NCI-H345 treated with DMSO at 0.1 percent for 48 hours (cell line): ENCODE data around the gene IRF2BP1.
"Not testable (repeated sequence)": the region's sequence is repeated elsewhere in the genome, so short reads cannot be mapped to it uniquely, and the experiment has no call there.

Experiments
- DNase-seq: peaks from one replicate; lab custom pipeline; 2025; ENCODE audit not compliant: unreplicated experiment; lab: John Stamatoyannopoulos, UW

Gene IRF2BP1

GRCh38 chr19:45902651-45903625 lies 17.0 kb upstream of the IRF2BP1 start:
- DNase-seq, result peak; percentile 92

GRCh38 chr19:45901912-45902650 lies 16.1 kb upstream of the IRF2BP1 start, which contains the start of gene MYPOP:
Gene MYPOP (minus strand): TSS chr19:45902613. CDS start chr19:45901773, 840 bp downstream.
- DNase-seq, result no peak

- no peak for DNase-seq
Measured at GRCh38 chr19:45901432-45901911, 15.5 kb upstream of the IRF2BP1 start.

GRCh38 chr19:45900738-45901431 lies 14.9 kb upstream of the IRF2BP1 start:
- no peak for DNase-seq

- DNase-seq, result no peak
Measured at GRCh38 chr19:45899919-45900589, 14.1 kb upstream of the IRF2BP1 start.

- DNase-seq, result no peak
Measured at GRCh38 chr19:45899253-45899652, 13.3 kb upstream of the IRF2BP1 start.

- DNase-seq, result no peak
Measured at GRCh38 chr19:45897261-45897812, 11.4 kb upstream of the IRF2BP1 start.

- DNase-seq, result not testable (repeated sequence)
Measured at GRCh38 chr19:45895983-45896599, 10.2 kb upstream of the IRF2BP1 start.

GRCh38 chr19:45895519-45895972 lies 9.6 kb upstream of the IRF2BP1 start:
- DNase-seq, result no peak

- DNase-seq, result no peak
Measured at GRCh38 chr19:45890877-45891276, 4.9 kb upstream of the IRF2BP1 start.

- no peak for DNase-seq
Measured at GRCh38 chr19:45889210-45889885, 3.4 kb upstream of the IRF2BP1 start.

- no peak for DNase-seq
Measured at GRCh38 chr19:45887200-45887710, 1.3 kb upstream of the IRF2BP1 start.

GRCh38 chr19:45886427-45887199 lies 672 bp upstream of the IRF2BP1 start:
- peak; percentile 58 for DNase-seq

- DNase-seq, result no peak
Measured at GRCh38 chr19:45884682-45885555, 1.0 kb downstream of the IRF2BP1 start.

GRCh38 chr19:45883881-45884681 lies 1.9 kb downstream of the IRF2BP1 start:
- DNase-seq, result no peak

GRCh38 chr19:45883586-45883880 lies 2.4 kb downstream of the IRF2BP1 start:
- no peak for DNase-seq
